Adipocyte (in vitro differentiated cells): ENCODE measurements around the gene ZNF532.
"Not testable (repeated sequence)": the region's sequence is repeated elsewhere in the genome, so short reads cannot be mapped to it uniquely, and the experiment has no call there.

Experiments used
- DNase-seq: peaks from one replicate; pipeline ENCODE4 v3.0.0-alpha.2; 2015; ENCODE audit warnings: low read depth
- H3K27me3 ChIP-seq: replicated peaks from 2 replicates; pipeline ENCODE4 v1.7.0; 2013; ENCODE audit warnings: mild to moderate bottlenecking, low read length, moderate library complexity; ENCODE audit not compliant: control insufficient read depth, insufficient read depth
- H3K36me3 ChIP-seq: 2 replicates; pipeline ENCODE4 v1.7.0; 2013; ENCODE audit warnings: low read length, mild to moderate bottlenecking, moderate library complexity; ENCODE audit not compliant: control insufficient read depth, insufficient read depth, severe bottlenecking
- H3K4me1 ChIP-seq: 2 replicates; pipeline ENCODE4 v1.7.0; 2013; ENCODE audit warnings: mild to moderate bottlenecking, low read length, moderate library complexity; ENCODE audit not compliant: control insufficient read depth, insufficient read depth
- H3K4me3 ChIP-seq: 2 replicates; pipeline ENCODE4 v1.7.0; 2013; ENCODE audit warnings: mild to moderate bottlenecking, low read length, moderate library complexity
- H3K9ac ChIP-seq: 2 replicates; pipeline ENCODE4 v1.7.0; 2013; ENCODE audit warnings: mild to moderate bottlenecking, low read length, moderate library complexity
- H3K9me3 ChIP-seq: 2 replicates; pipeline ENCODE4 v1.7.0; 2013; ENCODE audit warnings: mild to moderate bottlenecking, low read length, moderate library complexity; ENCODE audit not compliant: control insufficient read depth

Gene ZNF532

DNA sequence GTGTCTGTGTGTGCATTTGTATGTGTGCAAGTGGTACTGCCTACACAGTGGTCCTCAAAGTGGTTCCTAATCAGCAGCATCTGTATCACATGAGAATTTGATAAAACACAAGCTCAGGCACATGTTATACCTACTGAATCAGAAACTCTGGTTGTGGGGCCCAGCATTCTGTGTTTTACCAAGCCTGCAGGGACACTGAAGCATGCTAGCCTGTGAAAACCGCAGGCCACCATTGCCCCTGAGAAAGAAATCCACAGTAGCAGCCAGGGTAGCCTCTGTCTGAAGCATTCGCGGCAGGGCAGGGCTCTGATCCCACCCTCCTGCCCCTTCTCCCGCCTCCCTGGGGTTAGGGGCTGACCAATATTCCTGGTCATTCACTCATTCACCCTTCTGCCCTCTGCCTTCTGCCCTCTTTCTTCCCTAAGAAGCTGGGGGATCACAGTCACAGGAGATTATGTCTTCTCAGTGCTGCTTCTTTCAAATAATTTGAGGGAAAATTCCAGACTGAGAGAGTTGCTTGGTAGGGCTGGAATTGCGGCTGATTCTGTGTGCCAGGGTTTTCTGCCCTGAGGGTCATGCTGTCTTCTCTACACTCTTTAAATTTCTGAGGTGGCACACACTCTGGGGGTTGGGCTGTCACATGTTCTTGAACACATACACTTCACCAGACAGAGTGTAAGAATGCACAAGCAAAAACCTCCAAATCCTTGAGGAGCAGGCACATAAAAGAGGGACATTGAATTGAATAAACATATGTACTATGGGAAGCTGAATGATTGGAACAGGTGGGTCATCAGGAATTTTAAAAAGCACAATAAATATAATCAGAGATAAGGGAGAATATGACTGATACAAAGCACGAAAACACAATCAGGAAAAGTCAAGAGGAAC lies 148.4 kb downstream of the ZNF532 start:
- peak; percentile 40 for DNase-seq
- no peaks in the 10 kb centered on the region for H3K27me3 ChIP-seq
- H3K36me3 ChIP-seq = no peaks in the 10 kb centered on the region
- no peak overlapping the region for H3K4me3 ChIP-seq
- H3K4me1 ChIP-seq = peaks cover 3% of the 10 kb centered on the region
- peaks cover 6% of the 10 kb centered on the region for H3K9me3 ChIP-seq
- no peak overlapping the region for H3K9ac ChIP-seq

DNA sequence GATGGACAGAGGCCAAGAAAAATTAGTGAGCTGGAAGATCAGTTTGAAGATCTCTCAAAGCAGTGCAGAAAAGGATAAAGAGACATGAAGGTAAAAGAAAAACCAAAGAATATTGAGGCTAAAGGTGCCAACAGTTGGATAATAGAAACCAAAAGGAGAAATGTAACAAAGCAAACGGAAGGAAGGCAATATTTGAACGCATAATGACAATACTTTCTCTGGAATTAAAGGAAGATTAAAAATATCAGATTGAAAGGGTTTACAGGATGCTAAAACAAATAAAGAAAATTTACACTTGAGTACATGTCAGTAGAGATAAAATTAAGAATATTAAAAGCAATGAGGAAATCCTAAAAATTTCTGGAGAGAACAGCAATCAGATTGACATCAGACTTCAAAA lies 149.1 kb downstream of the ZNF532 start:
- Histone ChIP-seq H3K4me3 (no peak overlapping the region), H3K9me3 (peaks cover 6% of the 10 kb centered on the region), H3K4me1 (no peaks in the 10 kb centered on the region), H3K9ac (no peak overlapping the region), H3K27me3 (no peaks in the 10 kb centered on the region), H3K36me3 (no peaks in the 10 kb centered on the region)
- DNase-seq = no peak

DNA sequence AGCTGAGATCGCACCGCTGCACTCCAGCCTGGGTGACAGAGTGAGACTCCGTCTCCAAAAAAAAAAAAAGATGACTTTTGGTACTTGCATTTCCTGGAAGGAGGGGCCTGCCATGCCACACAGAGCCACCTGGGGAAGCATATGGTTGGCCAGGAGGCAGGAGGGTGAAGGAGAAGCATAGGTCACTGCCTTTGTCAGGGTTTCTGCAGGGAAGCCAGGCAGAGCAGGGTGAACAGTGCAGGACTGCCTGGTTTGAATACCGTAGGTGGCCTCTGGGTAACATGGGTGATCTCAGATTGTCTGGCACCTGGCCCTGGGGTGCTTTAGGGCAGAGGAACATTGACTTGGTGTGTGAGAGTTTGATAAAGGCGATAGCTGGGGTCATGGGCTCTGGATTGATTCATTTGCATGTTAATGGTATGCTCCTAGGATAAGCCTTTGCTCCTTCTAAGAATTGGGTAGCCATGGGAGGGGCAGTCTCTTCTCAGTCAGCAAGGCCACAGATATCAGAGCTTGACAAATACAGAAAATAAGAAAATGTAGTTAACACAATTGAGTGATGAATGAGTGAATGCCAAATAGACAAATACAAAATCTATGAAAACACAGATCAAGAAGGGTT lies 151.0 kb downstream of the ZNF532 start:
- Histone ChIP-seq H3K27me3 (no peaks in the 10 kb centered on the region), H3K4me3 (no peak overlapping the region), H3K36me3 (no peaks in the 10 kb centered on the region), H3K9ac (no peak overlapping the region), H3K9me3 (peaks cover 6% of the 10 kb centered on the region), H3K4me1 (no peaks in the 10 kb centered on the region)
- no peak for DNase-seq

DNA sequence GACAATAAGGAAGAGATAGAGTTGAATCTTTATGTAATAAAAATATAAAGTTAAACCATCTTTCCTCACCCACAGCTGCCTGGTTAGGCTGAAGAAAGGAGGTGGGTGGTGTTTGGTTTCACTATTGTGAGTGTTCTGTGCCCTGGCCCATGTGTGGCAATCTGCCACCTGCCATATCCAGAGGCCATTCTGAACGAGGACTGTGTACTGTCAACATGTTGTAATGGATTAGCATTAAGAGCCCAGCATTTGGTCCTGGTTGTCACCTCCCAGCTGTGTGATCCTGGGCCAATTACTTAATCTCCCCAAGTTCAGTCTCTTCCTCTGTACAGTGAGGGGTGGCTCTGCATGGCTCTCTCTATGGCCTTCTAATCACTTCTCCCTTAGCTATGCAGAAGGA lies 156.8 kb downstream of the ZNF532 start:
- H3K9ac ChIP-seq = no peak overlapping the region
- peak; percentile 50 for DNase-seq
- H3K4me3 ChIP-seq = no peak overlapping the region
- peaks cover 6% of the 10 kb centered on the region for H3K9me3 ChIP-seq
- H3K27me3 ChIP-seq = no peaks in the 10 kb centered on the region
- no peaks in the 10 kb centered on the region for H3K36me3 ChIP-seq
- H3K4me1 ChIP-seq = peaks cover 16% of the 10 kb centered on the region

DNA sequence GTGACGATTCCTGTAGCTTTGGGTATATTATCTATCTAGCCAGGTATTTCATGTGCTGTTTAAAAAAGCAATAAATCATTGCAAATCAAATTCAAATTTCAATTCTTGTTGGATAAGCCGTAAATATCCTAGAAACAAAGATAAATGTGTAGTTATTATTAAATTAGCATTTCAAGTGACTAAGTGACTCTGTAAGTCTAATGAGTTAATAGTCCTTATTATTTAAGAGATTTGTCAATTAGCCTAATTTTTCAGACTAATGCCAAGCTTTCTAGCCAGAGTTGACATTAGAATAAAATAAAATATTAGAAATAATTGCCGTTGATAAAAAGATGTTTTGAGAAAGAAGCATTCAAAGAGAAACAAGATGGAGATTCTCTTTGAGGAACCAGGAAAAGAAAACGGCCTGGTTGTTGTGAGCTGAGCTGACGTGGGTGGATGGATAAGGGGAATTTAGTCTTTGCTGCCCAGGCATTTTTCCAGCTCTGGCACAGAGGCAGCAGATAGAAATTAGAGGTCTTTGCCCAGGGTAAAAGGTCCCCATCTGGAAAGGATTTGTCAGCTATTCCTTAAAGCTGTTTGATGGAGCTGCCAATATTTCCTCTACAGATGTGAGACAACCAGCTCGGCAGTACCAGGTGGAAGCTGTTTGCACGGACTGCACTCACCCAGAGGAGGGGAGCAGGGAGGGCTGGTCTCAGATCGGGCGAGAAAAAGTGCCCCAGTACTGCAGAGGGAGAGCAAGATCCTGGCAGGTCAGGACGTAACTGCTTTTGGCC lies 157.7 kb downstream of the ZNF532 start:
- no peak overlapping the region for H3K4me3 ChIP-seq
- peak; percentile 83 for DNase-seq
- no peaks in the 10 kb centered on the region for H3K27me3 ChIP-seq
- peaks cover 16% of the 10 kb centered on the region for H3K4me1 ChIP-seq
- H3K36me3 ChIP-seq = no peaks in the 10 kb centered on the region
- H3K9ac ChIP-seq = no peak overlapping the region
- peaks cover 3% of the 10 kb centered on the region for H3K9me3 ChIP-seq

DNA sequence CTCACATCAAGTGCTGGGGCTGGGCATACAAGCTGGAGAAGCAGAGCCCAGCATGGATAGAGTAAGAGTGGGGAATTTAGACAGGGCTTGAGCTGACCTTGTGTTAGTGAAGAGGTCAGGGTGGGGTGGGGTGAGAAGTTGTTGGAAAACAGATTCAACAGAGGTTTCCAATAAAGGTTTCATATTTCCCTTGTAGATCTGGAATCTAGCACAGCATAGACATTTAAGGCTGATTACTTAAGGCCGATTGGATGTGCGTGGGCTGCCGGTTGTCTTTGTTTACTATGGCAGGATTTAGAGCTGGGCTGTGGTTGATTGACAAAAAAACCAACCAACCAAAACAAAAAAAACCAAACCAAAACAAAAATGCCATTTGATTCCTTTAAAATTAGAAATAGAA lies 160.2 kb downstream of the ZNF532 start:
- peaks cover 16% of the 10 kb centered on the region for H3K4me1 ChIP-seq
- H3K27me3 ChIP-seq = peaks cover under 1% of the 10 kb centered on the region
- DNase-seq = peak; percentile 91
- H3K36me3 ChIP-seq = no peaks in the 10 kb centered on the region
- H3K9ac ChIP-seq = no peak overlapping the region
- H3K9me3 ChIP-seq = no peaks in the 10 kb centered on the region
- no peak overlapping the region for H3K4me3 ChIP-seq

DNA sequence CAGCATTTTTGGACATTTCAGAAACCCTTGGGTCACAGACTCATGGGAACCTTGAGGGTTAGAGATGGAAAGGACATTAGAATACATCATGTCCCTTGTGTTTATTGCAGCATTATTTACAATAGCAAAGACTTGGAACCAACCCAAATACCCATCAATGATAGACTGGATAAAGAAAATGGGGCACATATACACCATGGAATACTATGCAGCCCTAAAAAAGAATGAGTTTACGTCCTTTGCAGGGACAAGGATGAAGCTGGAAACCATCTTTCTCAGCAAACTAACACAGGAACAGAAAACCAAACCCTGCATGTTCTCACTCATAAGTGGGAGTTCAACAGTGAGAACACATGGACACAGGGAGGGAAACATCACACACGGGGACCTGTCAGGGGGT lies 160.9 kb downstream of the ZNF532 start:
- H3K4me3 ChIP-seq, DNase-seq, H3K9me3 ChIP-seq, H3K9ac ChIP-seq, H3K36me3 ChIP-seq, H3K27me3 ChIP-seq: not testable (repeated sequence)
- H3K4me1 ChIP-seq = peaks cover 16% of the 10 kb centered on the region

DNA sequence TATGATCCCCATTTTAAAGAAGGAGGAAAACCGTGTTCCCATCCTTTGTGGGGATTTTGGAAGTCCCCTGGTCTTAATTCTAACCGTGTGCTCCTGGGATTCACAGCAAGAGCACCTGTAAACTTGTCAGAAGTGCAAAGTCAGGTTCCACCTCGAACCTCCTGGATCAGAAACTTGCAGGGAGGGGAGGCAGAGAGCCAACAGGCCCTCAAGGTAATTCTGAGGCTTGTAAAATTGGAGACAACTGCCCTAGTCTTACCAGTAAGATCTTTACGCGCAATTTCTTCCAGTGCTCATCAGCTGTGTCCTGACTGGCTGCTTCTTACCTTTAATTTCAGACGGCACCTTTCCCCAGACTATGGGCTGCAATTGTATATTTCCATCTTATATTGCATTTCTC lies 161.7 kb downstream of the ZNF532 start:
- Histone ChIP-seq H3K4me3 (no peak overlapping the region), H3K9me3 (no peaks in the 10 kb centered on the region), H3K9ac (no peak overlapping the region), H3K4me1 (peaks cover 16% of the 10 kb centered on the region), H3K27me3 (peaks cover 3% of the 10 kb centered on the region), H3K36me3 (no peaks in the 10 kb centered on the region)
- DNase-seq = no peak

DNA sequence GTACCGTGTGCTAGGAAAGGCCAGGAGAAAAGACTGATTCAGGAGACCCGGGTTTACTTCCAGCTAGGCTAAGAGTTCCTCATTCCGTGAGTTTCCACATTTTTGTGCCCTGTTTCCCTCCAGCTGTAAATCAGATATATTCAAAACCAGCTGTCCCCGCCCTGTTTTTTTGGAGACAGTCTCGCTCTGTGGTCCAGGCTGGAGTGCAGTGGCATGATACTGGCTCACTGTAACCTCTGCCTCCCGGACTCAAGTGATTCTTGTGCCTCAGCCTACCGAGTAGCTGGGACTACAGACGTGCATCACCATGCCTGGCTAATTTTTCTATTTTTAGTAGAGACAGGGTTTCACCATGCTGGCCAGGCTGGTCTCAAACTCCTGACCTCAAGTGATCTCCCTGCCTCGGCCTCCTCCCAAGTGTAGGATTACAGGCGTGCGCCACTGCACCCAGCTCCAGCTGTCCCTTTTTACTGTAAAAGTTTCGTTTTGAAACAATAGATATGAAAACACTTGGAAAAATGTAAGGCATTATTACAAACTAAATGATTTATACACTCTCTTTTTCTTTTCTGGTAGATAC lies 162.2 kb downstream of the ZNF532 start:
- Histone ChIP-seq H3K4me3 (no peak overlapping the region), H3K9me3 (no peaks in the 10 kb centered on the region), H3K27me3 (peaks cover 3% of the 10 kb centered on the region), H3K36me3 (no peaks in the 10 kb centered on the region), H3K9ac (no peak overlapping the region), H3K4me1 (peaks cover 14% of the 10 kb centered on the region)
- no peak for DNase-seq

DNA sequence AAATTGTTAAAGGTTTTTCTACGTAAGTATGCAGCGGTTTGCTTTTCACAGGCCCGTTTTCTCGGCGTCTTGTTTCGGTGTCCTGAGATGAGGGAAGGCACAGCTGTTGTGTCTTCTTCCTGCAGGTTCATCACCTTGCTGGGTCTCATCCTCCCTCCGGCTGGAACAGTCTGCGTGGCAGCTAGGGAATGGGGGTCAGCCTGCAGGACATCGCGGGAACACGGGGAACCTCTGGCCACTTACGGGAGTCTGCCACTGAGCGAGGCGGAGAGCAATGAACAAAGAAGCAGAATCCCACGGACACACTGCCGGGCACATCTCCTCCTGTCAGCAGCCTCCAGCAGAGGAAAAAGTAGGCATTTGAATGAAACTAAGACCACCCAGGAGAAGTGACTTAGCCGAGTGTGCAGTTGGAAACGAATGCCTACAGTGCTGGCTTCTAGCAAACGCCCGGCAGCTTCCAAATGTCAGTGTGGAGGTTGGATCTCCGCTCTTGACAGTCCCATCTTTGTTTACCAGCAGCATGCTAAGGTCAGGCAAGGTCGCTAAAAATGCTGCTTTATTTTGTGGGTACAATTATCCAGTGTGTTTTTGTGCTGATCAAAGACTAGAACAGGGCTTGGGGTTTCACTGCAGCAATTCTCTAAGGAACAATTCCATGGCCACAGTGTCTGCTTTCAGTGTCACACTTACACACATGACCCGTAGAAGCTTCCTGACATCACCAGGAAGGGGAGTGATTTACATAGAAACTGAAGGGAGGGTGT lies 165.2 kb downstream of the ZNF532 start:
- no peak for DNase-seq
- H3K9ac ChIP-seq = no peak overlapping the region
- no peak overlapping the region for H3K4me3 ChIP-seq
- H3K27me3 ChIP-seq = peaks cover 5% of the 10 kb centered on the region
- peaks cover 5% of the 10 kb centered on the region for H3K4me1 ChIP-seq
- H3K36me3 ChIP-seq = no peaks in the 10 kb centered on the region
- H3K9me3 ChIP-seq = no peaks in the 10 kb centered on the region
